ENCODE measurements around the gene IER5L.

GRCh38 chr9:129166623-129167557, 11.2 kb downstream of the IER5L start:
- TF ChIP-seq POLR2A (IDR thresholded peaks at IDR 0.05) (peak in 1 of 2 donors; percentile 58), CTCF (IDR thresholded peaks at IDR 0.05) (no peak)
